Jurkat, Clone E6-1 (cell line): ENCODE results near the gene PDSS2.

Source experiments
- DNase-seq: peaks from one replicate; pipeline ENCODE4 v3.0.0-alpha.2; 2011; ENCODE audit warnings: low read depth, low spot score
- H3K4me3 ChIP-seq: 2 replicates; pipeline ENCODE4 v1.5.1; 2011; ENCODE audit warnings: mild to moderate bottlenecking, low read length, control low read depth, moderate library complexity

The PDSS2 gene

DNA sequence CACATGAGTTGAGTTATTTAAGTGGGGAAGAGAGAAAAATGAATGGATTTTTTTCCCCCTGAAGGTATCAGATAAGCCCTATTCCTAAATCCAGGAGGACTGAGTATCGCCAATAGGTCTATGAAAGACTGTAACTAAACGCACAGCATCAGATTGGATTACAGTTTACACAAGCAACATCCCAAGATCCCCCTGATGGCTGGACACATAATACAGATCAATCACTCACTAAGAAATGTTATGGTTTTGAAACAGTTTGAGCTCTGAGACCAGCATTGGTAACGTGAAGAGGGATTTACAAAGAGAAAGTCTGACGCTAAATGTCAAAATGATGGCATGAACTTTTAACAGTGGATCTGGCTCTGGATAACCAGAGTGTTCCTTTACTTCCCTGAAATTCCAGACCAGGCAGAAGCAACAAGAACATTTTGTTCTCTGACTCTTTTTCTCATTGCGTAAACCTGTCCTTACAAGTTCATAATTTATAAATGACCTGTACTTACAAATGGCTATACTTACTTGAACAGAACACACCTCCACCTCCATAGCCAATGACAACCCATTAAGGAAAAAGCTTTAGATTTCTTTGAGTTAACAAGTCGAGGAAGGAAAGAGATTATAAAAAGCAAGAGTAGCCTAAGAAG, 212.3 kb downstream of the PDSS2 start:
- no peak for DNase-seq
- H3K4me3 ChIP-seq: no peak overlapping the region

DNA sequence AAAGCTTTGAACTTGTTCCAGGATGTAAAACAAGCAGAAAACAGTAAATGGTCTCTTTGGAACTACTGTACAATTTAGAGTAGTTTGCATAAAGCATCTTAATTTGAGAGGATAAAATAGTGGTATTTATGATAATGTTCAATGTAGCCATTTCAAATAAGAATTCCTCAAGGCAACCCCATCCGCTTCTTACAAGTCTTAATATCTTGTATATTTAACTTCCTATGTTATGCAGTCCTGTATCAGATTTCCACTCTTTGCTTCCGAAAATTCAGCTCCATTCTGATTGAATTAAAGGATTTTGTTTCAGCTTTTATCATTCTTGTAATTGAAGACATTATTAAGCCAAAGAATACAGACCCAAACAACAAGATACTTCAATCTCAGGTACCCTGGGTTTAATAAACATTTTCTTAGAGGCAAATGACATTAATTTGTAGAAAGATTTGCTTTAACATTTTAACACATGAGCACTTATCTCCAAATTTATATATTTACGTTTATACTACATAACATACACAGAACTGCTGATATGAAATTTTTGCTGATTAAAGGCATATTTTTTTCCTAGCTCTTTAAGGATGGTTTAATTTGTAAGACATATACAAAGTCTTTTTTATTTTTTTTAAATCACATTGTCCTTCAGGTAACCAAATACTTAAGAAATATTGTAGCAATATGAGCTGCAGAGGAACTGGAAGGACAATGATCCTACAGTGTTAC, 213.0 kb downstream of the PDSS2 start:
- H3K4me3 ChIP-seq: no peak overlapping the region
- DNase-seq: no peak

DNA sequence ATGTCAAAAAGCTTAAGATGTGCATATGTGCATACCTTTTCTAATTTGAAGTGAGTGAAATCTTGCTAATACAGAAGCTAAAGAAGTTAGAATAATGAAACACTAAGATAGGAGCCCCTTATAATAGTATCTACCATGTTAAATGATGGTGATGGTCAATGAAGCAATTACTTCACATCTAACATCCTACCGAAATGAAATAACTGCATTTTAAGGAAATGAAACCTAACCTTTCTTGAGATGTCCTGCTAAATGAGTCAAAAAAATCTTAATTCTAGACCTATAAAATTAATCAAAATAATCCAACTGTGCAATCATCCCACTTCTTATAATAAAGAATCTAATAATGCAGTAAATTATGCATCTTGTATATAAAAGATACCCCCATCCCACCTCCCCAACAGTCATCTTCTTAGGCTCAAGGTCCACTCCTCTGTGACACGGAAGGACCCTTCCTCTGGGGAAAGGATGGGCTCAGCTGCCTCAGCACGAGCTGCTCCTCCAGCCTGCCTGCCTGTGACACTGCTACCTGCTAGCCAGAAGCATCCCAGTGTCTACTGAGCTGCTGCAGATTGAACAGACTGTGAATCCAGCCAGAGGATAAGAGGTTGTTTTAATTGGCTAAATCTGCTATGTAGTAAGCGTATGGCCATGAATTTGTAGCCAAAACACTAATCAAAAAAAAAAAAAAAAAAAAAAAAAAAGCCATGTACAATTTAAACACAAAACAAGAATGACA, 214.5 kb downstream of the PDSS2 start:
- no peak for DNase-seq
- no peak overlapping the region for H3K4me3 ChIP-seq

DNA sequence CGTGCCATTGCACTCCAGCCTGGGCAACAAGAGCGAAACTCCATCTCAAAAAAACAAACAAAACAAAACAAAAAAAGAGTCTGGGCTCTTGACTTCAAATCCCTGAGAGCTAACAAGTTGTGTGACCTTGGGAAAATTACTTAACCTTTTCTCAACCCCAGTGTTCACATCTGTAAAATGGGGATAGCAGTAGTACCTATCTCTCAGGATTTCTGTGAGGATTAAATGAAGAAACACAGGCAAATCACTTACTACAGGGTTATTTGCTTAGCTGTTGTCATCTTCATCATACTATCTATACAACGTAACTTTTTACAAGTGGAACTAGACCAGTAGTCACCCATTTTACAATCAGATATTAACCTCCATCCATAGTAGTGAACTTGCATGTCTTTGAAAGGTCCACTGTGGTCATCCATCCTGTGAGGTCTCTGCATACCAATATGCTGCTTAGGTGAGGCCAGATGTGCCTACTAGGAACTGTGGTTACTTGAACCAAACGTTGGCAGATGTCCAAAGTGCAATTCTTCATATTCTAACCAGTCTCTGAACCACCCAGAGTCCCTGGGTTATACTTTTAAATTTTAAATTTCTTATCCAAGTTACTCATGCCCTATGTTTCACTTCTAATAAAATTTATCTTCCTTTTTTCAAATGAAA, 215.2 kb downstream of the PDSS2 start:
- DNase-seq: no peak

DNA sequence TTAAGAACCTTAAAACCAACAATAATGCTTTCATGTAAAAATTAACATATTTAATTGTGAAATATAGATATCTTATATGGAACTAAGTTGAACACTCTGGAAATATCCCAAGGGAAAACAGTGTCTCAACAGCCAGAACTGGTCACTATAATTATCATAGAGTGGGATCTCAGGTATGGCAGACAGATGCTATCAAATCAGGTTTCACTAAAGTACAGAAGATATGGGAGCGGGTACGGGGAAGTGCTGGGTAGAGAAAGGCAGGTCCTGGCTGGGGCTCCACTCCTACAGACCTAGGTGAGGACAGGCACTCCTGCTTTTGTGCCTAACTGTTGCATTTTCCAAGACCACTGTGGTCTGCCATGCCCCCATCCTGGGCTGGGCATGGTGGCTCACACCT, 215.9 kb downstream of the PDSS2 start:
- no peak overlapping the region for H3K4me3 ChIP-seq

More for the DNA sequence above, 215.2 kb downstream of the PDSS2 start:
- no peak overlapping the region for H3K4me3 ChIP-seq

DNA sequence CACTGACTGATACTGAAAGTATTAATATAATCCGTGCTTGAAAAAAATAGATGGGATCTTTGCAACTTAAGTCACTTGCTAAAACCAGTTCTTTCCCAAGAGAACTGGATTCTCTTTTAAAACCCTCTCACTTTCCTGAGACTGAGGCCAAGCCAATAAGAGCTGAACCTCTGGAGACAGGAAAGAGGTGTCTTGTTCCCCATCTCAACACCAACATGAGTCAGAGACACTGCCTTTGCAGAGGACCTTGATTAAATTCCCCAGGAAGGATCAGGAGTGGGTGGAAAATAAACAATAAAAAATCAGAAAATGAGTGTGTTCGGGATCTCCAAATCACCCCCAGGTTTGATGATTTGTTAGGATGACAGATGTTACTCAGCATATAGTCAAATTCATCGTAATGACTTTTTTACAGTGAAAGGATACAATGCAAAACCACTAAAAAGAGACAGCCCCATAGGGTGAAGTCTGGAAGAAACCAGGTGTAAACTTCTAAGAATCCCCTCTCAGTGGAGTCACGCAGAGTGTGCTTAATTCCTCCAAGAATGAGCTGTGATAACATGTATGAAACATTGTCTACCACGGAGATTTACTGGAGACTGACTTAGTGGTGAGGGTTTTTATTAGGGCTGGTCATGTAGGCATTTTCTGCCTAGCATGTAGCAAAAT, 221.2 kb downstream of the PDSS2 start:
- DNase-seq: peak; percentile 21
- no peak overlapping the region for H3K4me3 ChIP-seq

More for the DNA sequence above, 215.9 kb downstream of the PDSS2 start:
- no peak for DNase-seq

DNA sequence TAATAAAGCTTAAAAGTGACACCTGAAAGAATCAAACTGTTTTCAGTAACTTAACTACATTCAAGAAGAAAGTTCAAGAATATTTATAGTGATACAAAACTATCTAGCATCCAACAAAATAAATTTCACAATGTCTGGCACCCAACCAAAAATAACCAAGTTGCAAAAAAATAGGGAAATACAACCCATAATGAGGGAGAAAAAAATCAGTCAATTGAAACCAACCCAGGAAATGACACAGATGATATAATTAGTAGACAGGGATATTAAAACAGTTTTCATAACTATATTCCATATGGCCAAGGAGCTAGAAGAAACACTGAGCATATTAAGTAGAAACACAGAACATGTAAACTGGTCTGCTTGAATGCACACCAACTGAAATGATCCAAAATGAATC, 223.9 kb downstream of the PDSS2 start:
- no peak overlapping the region for H3K4me3 ChIP-seq
- DNase-seq: no peak

DNA sequence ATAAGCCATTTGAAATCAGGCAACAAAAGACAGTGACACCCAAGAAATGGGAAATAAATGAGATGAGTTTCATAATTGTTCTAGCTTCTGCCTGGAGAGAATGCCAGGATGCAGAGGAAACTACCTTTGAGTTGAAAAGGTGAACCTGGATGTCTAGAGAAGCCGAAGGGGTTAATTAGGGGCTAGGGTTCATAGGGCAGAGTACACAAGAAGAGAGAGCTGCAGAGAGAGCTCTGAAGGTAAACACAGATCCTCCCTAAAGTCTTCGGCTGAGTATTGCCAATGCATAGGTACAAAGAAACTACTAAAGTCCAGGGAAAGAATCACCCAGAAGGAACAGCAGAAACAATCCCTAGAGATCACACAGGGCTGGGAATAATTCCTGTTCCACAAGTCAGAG, 224.4 kb downstream of the PDSS2 start:
- H3K4me3 ChIP-seq: no peak overlapping the region
- no peak for DNase-seq

DNA sequence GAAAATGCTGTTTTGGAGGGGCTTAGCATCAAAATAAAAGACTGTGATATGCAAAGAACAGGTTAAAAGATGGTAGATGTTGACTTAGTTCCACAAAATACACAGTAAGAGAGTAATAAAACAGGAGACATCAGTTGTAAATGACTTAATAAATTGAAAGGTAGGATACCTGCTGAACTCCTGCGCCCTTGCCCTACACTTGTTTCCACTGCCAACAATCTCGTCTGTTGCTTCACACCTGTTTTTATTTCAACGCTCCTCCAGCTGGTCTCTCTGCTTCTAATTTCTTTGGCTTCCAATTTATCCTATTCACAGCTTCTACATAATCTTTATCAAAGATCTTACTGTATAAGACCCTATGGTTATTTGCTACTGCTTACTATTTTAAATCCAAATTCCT, 228.1 kb downstream of the PDSS2 start:
- DNase-seq: no peak
- H3K4me3 ChIP-seq: no peak overlapping the region

DNA sequence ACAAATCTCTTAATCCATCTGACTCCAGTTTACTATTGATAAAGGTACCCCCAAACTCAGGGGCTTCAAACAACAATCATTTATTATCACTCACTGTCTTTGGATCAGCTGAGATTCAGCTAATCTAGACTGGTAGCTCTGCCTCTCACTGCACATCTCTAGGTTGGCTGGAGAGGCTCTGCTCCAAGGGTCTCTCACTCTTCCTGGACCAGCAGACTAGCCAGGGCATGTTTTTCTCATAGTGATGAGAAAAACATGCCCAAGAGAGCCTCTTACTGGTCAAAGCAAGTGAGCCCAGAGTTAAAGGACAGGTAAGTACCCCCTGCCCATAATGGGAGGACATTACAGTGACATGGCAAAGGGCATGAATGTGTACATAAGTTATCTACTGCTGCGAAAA, 228.9 kb downstream of the PDSS2 start:
- no peak for DNase-seq
- no peak overlapping the region for H3K4me3 ChIP-seq

DNA sequence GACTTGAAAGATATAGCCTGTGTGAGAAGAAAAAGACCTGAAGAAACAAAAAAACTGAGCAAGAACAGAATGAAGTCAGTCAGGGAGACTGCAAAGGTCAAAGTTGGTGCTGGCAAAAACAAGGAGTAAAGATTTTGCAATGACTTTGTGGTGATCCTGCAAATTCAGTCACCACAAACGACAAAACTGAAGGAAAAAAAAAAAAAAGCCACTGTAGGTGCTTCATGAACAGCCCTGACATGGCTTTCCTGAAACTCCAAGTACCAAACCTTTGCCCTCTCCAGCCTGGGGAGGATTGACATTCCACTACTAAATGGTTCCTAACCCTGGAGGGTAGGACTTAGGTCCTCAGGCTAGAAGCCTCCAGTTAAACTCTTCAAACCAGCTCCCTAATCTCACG, 229.3 kb downstream of the PDSS2 start:
- H3K4me3 ChIP-seq: no peak overlapping the region
- no peak for DNase-seq

DNA sequence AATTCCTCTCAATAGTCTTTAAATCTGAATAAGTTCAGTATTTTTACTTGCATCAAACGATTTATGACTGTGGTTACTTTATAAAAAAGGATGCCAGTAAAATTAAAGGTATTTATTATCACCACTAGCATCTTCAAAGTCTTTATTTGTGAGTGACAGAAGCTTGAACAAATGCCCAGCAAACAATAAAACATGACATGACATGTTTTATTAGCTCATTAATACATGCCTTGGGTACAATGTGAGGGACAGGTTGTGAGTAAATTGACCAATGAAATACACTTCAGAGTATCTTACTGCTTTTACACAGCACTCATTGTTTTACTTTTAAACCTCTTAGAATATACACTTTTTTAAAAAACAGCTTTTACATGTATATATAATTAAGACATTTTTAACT, 230.6 kb downstream of the PDSS2 start:
- DNase-seq: no peak
- no peak overlapping the region for H3K4me3 ChIP-seq

DNA sequence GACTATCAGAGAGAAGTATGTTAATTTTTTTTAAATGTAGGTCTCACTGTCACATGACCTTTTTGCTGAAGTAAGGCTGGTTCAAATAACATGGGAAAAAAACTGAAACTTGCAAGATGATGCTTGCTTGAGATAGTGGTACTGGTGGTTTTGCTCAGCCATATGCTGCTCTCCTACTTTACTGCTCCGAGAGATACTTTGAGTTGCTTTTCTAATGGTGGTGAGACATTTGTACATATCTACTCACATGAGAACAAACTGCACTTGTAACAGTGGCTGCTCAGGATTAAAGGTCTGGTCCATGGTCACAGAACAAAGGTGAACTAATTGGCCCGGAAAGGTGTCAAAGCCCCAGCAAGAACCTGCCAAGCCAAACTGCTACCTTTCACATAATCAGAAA, 237.8 kb downstream of the PDSS2 start:
- DNase-seq: no peak
- no peak overlapping the region for H3K4me3 ChIP-seq

DNA sequence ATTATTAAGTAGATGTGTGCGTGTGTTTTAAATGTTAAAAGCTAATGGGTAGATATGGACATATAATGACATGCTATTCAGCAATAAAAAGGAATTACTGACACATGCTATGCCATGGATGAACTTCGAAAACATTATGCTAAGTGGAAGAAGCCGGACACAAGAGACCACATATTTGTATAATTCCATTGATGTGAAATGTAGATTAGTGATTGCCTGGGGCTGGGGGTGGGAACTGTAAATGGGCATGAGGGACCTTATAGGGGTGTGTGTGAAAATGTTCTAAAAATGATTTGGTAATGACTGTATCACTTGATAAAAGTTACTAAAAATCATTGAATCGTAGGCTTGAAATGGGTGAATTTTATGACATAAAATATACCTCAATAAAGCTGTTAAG, 239.5 kb downstream of the PDSS2 start:
- no peak for DNase-seq
- no peak overlapping the region for H3K4me3 ChIP-seq

DNA sequence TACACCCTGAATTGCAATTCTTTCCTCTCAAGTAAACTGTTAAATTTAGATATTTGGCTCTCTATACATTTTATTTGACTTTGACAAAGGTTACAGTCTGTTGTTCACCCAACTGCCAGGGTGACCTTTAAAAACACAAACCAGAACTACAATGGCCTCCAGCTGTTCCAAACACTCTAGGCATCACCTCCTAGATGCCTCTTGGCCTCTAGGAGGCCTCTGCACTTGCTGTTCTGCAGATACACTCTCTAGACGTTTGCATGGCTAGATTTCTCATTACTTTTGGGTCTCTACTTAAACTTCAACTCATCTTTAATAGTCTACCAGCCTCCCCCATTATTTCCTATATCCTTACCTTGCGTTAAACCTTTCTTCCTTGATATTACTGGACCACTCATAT, 241.2 kb downstream of the PDSS2 start:
- H3K4me3 ChIP-seq: no peak overlapping the region
- no peak for DNase-seq

DNA sequence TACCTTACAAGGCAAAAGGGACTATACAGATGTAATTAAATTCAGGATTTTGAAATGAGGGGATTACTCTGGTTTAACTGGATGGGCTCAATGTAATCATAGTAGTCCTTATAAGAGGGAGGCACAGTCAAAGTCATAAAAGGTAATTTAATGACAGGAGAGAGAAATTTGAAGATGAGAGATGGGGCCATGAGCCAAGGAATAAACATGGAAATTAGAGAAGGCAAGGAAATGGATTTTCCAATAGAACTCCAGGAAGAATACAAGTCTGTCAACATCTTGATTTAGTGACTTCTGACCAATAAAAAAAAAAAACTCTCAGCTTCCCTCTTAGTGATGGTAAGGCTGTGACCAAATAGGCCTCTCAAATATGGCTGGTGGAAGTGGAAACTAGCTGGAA, 242.1 kb downstream of the PDSS2 start:
- no peak overlapping the region for H3K4me3 ChIP-seq
- no peak for DNase-seq

DNA sequence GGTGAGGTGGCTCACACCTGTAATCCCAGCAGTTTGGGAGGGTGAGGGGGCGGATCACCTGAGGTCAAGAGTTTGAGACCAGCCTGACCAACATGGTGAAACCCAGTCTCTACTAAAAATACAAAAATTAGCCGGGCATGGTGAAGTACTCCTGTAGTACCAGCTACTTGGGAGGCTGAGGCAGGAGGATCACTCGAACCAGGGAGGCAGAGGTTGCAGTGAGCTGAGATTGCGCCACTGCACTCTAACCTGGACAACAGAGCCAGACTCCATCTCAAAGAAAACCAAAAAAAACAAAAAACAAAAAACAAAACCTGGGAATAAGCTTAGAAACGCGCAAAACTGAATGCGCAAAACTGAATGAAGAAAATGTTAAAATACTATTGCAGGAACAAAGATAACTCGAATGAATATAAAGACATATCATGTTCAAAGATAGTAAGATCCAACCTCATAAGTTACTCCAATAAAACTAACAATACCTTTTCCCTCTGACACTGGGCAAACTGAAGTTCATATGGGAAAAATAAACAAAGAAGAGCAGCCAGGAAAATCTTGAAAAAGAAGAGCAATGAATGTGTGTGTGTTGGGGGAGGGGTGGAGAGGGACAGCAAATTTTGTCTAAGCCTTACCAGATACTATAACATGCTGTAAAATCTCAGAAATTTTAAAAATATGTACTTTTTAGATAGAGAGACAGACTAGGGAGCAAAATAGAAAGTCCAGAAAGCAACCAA, 243.0 kb downstream of the PDSS2 start:
- no peak for DNase-seq
- H3K4me3 ChIP-seq: no peak overlapping the region

DNA sequence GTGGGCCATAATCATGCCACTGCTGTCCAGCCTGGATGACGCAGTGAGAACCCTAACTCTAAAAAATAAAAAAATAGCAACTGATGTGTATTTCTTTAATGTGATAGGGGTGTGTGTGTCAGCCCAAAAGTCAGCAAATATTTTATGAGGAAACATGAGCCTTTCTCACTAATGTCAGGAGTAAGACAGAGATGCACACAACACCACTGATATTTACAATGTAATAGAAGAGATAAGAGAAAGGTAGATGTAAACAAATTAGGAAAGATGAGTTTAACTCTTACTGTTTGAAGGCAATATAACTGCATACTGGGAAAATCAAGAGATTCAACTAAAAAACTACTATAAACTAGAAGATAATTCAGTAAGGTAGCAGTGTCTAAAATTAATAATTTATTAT, 244.0 kb downstream of the PDSS2 start:
- DNase-seq: no peak
- H3K4me3 ChIP-seq: no peak overlapping the region

DNA sequence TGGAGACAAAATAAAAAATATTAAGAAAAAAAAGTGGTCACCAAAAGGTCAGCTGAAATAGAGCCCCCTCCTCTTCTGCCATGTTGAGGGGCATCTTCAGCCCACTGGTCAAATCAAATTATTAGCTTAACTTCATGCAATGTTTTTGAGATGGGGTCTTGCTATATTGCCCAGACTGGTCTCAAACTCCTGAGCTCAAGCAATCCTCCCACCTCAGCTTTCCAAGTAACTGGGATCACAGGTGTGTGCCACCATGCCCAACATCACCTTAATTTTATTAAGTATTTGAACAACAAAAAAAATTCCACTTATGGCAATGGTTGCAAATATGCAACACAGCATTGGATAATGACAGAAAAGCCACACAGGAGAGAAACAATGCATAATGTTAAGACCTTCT, 244.7 kb downstream of the PDSS2 start:
- no peak for DNase-seq
- no peak overlapping the region for H3K4me3 ChIP-seq
